Neural progenitor cell (in vitro differentiated cells): Measurements from ENCODE around the gene IQGAP2. TPM values are rescaled to one million over a fixed set of nuclear protein-coding genes. Genes with fewer than 3 reads are reported as not detected.
A peak's percentile ranks its signal among the peaks of the same experiment; 100 is the strongest.

Source experiments
- DNase-seq: peaks from one replicate; pipeline ENCODE4 v3.0.0-alpha.2; 2016; ENCODE audit warnings: low spot score
- H2AFZ ChIP-seq: fragments of 200-600 bp; sonication (generic); replicated peaks from 2 replicates; pipeline ENCODE4 v1.6.1; 2016; ENCODE audit warnings: antibody characterized with exemption
- H3F3A ChIP-seq: fragments of 200-600 bp; sonication (generic); 2 replicates; pipeline ENCODE4 v1.6.1; 2016; ENCODE audit warnings: antibody characterized with exemption, low read depth
- H3K27ac ChIP-seq: fragments of 200-600 bp; sonication (generic); 2 replicates; pipeline ENCODE4 v1.5.1; 2016; ENCODE audit warnings: mild to moderate bottlenecking
- H3K27me3 ChIP-seq: fragments of 200-600 bp; sonication (generic); 2 replicates; pipeline ENCODE4 v1.6.1; 2016; ENCODE audit warnings: mild to moderate bottlenecking, moderate library complexity
- H3K36me3 ChIP-seq: fragments of 200-600 bp; sonication (generic); 2 replicates; pipeline ENCODE4 v1.5.1; 2016
- H3K4me1 ChIP-seq: fragments of 200-600 bp; sonication (generic); 2 replicates; pipeline ENCODE4 v1.6.1; 2016; ENCODE audit warnings: mixed run types
- H3K4me2 ChIP-seq: fragments of 200-600 bp; sonication (generic); 2 replicates; pipeline ENCODE4 v1.6.1; 2016
- H3K4me3 ChIP-seq: fragments of 200-600 bp; sonication (generic); 2 replicates; pipeline ENCODE4 v1.5.1; 2016
- H3K79me2 ChIP-seq: fragments of 200-600 bp; sonication (generic); 2 replicates; pipeline ENCODE4 v1.6.1; 2016; ENCODE audit warnings: low read depth
- H3K9ac ChIP-seq: fragments of 200-600 bp; sonication (generic); 2 replicates; pipeline ENCODE4 v1.6.1; 2016
- H3K9me3 ChIP-seq: fragments of 200-600 bp; sonication (generic); 2 replicates; pipeline ENCODE4 v1.5.1; 2016; ENCODE audit warnings: low read depth
- H4K20me1 ChIP-seq: fragments of 200-600 bp; sonication (generic); 2 replicates; pipeline ENCODE4 v1.6.1; 2016; ENCODE audit warnings: low read depth
- H3K27ac Mint-ChIP-seq: 3 replicates; pipeline ENCODE4 v1.8.0; 2021; ENCODE audit warnings: mixed read lengths
- H3K27me3 Mint-ChIP-seq: 2 replicates; pipeline ENCODE4 v1.8.0; 2022; ENCODE audit warnings: low read depth, mild to moderate bottlenecking, inconsistent platforms, moderate library complexity, mixed read lengths; ENCODE audit not compliant: insufficient read depth
- H3K36me3 Mint-ChIP-seq: 3 replicates; pipeline ENCODE4 v1.8.0; 2021; ENCODE audit warnings: mixed read lengths
- H3K4me1 Mint-ChIP-seq: 3 replicates; pipeline ENCODE4 v1.8.0; 2021; ENCODE audit warnings: mixed read lengths
- H3K4me3 Mint-ChIP-seq: 3 replicates; pipeline ENCODE4 v1.8.0; 2021; ENCODE audit warnings: mild to moderate bottlenecking, moderate library complexity, mixed read lengths
- H3K9me3 Mint-ChIP-seq: 3 replicates; pipeline ENCODE4 v1.8.0; 2020; ENCODE audit warnings: mixed read lengths
- CTCF ChIP-seq: fragments of 200-600 bp; sonication (generic); IDR thresholded peaks from 2 replicates; pipeline ENCODE4 v1.5.1; 2017; ENCODE audit warnings: antibody characterized with exemption, mild to moderate bottlenecking
- EZH2 ChIP-seq: fragments of 200-600 bp; sonication (generic); IDR thresholded peaks from 2 replicates; pipeline ENCODE4 v1.6.1; 2017; ENCODE audit warnings: antibody characterized with exemption, mild to moderate bottlenecking, moderate library complexity
- EZH2phosphoT487 ChIP-seq: fragments of 200-600 bp; sonication (generic); IDR thresholded peaks from 2 replicates; pipeline ENCODE4 v1.6.1; 2017; ENCODE audit warnings: antibody characterized with exemption
- total RNA-seq: library from RNA; depleted of rRNA; stranded (reverse); fragments of >200 nt; gene quantifications from 2 replicates; pipeline ENCODE4 v1.2.3, GENCODE V29; 2015; ENCODE audit warnings: low replicate concordance

The IQGAP2 gene
- total RNA-seq, 1 donor from 2014 or later: 37.7 TPM

- H3K79me2 ChIP-seq: no peaks in the 10 kb centered on the region
- Mint-ChIP-seq H3K9me3 (no peaks in the 10 kb centered on the region), H3K27ac (peak overlapping the region; percentile 80), H3K4me1 (peaks cover 53% of the 10 kb centered on the region), H3K36me3 (no peaks in the 10 kb centered on the region), H3K27me3 (peaks cover 4% of the 10 kb centered on the region), H3K4me3 (no peak overlapping the region)
- TF ChIP-seq EZH2phosphoT487 (no peak), CTCF (no peak), EZH2 (no peak)
- H3K4me2 ChIP-seq: no peak overlapping the region
- no peaks in the 10 kb centered on the region for H4K20me1 ChIP-seq
- no peaks in the 10 kb centered on the region for H3K27me3 ChIP-seq
- no peak overlapping the region for H3K27ac ChIP-seq
- H3K9me3 ChIP-seq: no peaks in the 10 kb centered on the region
- no peaks in the 10 kb centered on the region for H3F3A ChIP-seq
- no peak for DNase-seq
- H3K36me3 ChIP-seq: no peaks in the 10 kb centered on the region
- no peak overlapping the region for H3K9ac ChIP-seq
- no peak overlapping the region for H2AFZ ChIP-seq
- no peak overlapping the region for H3K4me3 ChIP-seq
- H3K4me1 ChIP-seq: peaks cover 25% of the 10 kb centered on the region
Measured at GRCh38 chr5:76386360-76386759, 16.7 kb upstream of the IQGAP2 start.

- no peaks in the 10 kb centered on the region for H3K36me3 Mint-ChIP-seq
- H3K9ac ChIP-seq: no peak overlapping the region
- peaks cover 63% of the 10 kb centered on the region for H3K4me1 Mint-ChIP-seq
- no peak overlapping the region for H3K27ac ChIP-seq
- H3K27me3 Mint-ChIP-seq: no peaks in the 10 kb centered on the region
- TF ChIP-seq CTCF (no peak), EZH2 (no peak), EZH2phosphoT487 (no peak)
- H3K4me3 ChIP-seq: no peak overlapping the region
- no peaks in the 10 kb centered on the region for H3K27me3 ChIP-seq
- no peaks in the 10 kb centered on the region for H4K20me1 ChIP-seq
- H3K9me3 Mint-ChIP-seq: no peaks in the 10 kb centered on the region
- DNase-seq: no peak
- no peak overlapping the region for H2AFZ ChIP-seq
- no peak overlapping the region for H3K4me2 ChIP-seq
- H3K4me3 Mint-ChIP-seq: no peak overlapping the region
- no peaks in the 10 kb centered on the region for H3K36me3 ChIP-seq
- H3F3A ChIP-seq: no peaks in the 10 kb centered on the region
- H3K79me2 ChIP-seq: no peaks in the 10 kb centered on the region
- H3K9me3 ChIP-seq: no peaks in the 10 kb centered on the region
- H3K4me1 ChIP-seq: peaks cover 25% of the 10 kb centered on the region
- H3K27ac Mint-ChIP-seq: no peak overlapping the region
Measured at GRCh38 chr5:76388236-76388635, 14.8 kb upstream of the IQGAP2 start.

GRCh38 chr5:76388791-76389512, 14.1 kb upstream of the IQGAP2 start:
- Histone ChIP-seq H3K9me3 (no peaks in the 10 kb centered on the region), H3F3A (no peaks in the 10 kb centered on the region), H3K36me3 (no peaks in the 10 kb centered on the region), H3K27me3 (no peaks in the 10 kb centered on the region), H3K4me1 (peaks cover 25% of the 10 kb centered on the region), H3K27ac (no peak overlapping the region), H2AFZ (no peak overlapping the region), H3K4me3 (no peak overlapping the region), H3K4me2 (peak overlapping the region; percentile 33), H4K20me1 (no peaks in the 10 kb centered on the region), H3K79me2 (no peaks in the 10 kb centered on the region), H3K9ac (no peak overlapping the region)
- Mint-ChIP-seq H3K36me3 (no peaks in the 10 kb centered on the region), H3K27ac (peak overlapping the region; percentile 68), H3K27me3 (no peaks in the 10 kb centered on the region), H3K9me3 (no peaks in the 10 kb centered on the region), H3K4me3 (peak overlapping the region; percentile 49), H3K4me1 (peaks cover 64% of the 10 kb centered on the region)
- DNase-seq: no peak
- TF ChIP-seq EZH2phosphoT487: no peak

- H3K9me3 ChIP-seq: no peaks in the 10 kb centered on the region
- H3K79me2 ChIP-seq: no peaks in the 10 kb centered on the region
- DNase-seq: no peak
- Mint-ChIP-seq H3K9me3 (no peaks in the 10 kb centered on the region), H3K36me3 (no peaks in the 10 kb centered on the region), H3K27me3 (no peaks in the 10 kb centered on the region), H3K4me1 (peaks cover 65% of the 10 kb centered on the region), H3K4me3 (peak overlapping the region; percentile 49), H3K27ac (peak overlapping the region; percentile 68)
- no peak overlapping the region for H3K27ac ChIP-seq
- H3K4me2 ChIP-seq: no peak overlapping the region
- no peaks in the 10 kb centered on the region for H3K36me3 ChIP-seq
- no peak for TF ChIP-seq EZH2phosphoT487
- TF ChIP-seq EZH2: no peak
- no peak for TF ChIP-seq CTCF
- no peak overlapping the region for H3K4me3 ChIP-seq
- no peaks in the 10 kb centered on the region for H4K20me1 ChIP-seq
- H3F3A ChIP-seq: no peaks in the 10 kb centered on the region
- H3K4me1 ChIP-seq: peaks cover 21% of the 10 kb centered on the region
- H2AFZ ChIP-seq: no peak overlapping the region
- no peaks in the 10 kb centered on the region for H3K27me3 ChIP-seq
- H3K9ac ChIP-seq: no peak overlapping the region
Measured at GRCh38 chr5:76389513-76390154, 13.5 kb upstream of the IQGAP2 start.
